ENCODE measurements around the gene SCRT2. TPM values are rescaled to one million over a fixed set of nuclear protein-coding genes. Genes with fewer than 3 reads are reported as not detected.

SCRT2 gene
- total RNA-seq, 1 donor, result not detected

DNA sequence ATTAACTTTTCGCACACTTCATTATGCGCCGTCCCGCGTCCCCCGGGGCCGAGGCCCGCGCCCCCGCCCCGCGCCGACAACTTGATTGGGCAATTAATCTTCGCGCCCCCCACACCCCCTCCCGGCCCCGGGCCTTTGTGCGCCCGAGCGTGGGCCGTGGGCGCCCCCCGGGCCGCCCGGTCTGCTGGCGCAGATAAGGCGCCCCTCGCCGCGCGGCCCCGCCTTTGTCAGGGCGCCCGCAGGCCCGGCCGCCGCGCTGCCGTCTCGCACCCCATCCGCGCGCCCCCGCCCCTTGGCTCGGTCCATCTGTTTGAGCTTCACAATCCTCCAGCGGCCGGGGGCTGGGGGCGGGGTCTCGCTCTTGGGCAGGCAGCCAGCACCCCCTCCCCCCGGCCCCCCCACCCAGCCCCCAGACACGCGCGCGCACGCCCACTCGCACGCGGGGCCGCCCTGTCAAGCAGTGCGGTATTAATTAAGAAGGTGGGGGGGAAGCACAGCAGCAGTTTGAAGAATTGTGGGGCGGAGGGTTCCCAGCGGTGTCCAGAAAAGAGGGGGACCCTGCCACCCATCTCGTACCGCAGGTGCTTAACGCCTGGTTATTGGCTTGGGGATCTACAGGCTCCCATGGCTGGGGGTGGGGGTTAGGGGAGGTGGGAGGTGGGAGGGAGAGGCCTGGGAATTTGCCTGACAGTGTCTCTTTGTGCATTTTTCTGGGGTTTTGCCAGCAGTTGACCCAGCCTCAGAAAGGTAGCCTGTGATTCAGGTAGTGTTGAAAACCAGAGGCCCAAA is 34.6 kb upstream of the SCRT2 start:
- Histone ChIP-seq H3K4me1 (ENCODE audit: insufficient read depth, low read length) (no peaks in the 10 kb centered on the region), H3K9me3 (ENCODE audit: low read depth, low read length) (peaks cover 6% of the 10 kb centered on the region), H3K27me3 (ENCODE audit: insufficient read depth, low read length) (peaks cover 35% of the 10 kb centered on the region), H3K27ac (ENCODE audit: low read depth, low read length) (no peak overlapping the region), H2AFZ (ENCODE audit: low read length) (no peak overlapping the region), H4K20me1 (ENCODE audit: insufficient read depth, low read length) (no peaks in the 10 kb centered on the region), H3K4me3 (ENCODE audit: insufficient read depth, low read length) (no peak overlapping the region), H3K79me2 (ENCODE audit: insufficient read depth, low read length) (no peaks in the 10 kb centered on the region), H3K36me3 (ENCODE audit: insufficient read depth, low read length) (no peaks in the 10 kb centered on the region), H3K4me2 (ENCODE audit: insufficient read depth, low read length) (no peak overlapping the region)
- TF ChIP-seq CTCF (IDR thresholded peaks at IDR 0.05; ENCODE audit: extremely low read depth, low read depth, low read length), result no peak
- DNase-seq (ENCODE audit: insufficient read length, low spot score, missing footprints), result peak; percentile 55

DNA sequence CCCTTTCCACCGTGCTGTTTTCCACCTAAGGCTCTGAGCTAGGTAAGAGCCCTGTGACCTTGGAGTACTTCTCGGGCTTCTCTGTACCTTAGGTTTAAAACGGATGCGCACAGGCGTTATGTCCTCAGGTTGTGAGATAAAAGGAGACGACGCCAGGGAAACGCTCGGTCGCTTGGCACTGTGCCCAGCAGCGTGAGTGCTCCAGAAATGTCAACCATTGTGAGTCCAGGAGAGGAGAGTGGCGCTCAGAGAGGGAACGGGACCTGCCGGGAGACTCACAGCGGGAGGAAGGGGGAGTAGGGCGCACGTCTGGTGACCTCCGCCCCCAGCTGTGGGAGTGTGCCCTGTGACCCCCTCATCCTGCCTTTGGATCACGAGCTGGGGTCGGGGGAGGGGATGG is 33.8 kb upstream of the SCRT2 start:
- Histone ChIP-seq H3K4me3 (ENCODE audit: insufficient read depth, low read length) (no peak overlapping the region), H3K79me2 (ENCODE audit: insufficient read depth, low read length) (no peaks in the 10 kb centered on the region), H3K27ac (ENCODE audit: low read depth, low read length) (no peak overlapping the region), H3K4me2 (ENCODE audit: insufficient read depth, low read length) (no peak overlapping the region), H3K27me3 (ENCODE audit: insufficient read depth, low read length) (peaks cover 32% of the 10 kb centered on the region), H3K36me3 (ENCODE audit: insufficient read depth, low read length) (no peaks in the 10 kb centered on the region), H3K4me1 (ENCODE audit: insufficient read depth, low read length) (no peaks in the 10 kb centered on the region), H3K9me3 (ENCODE audit: low read depth, low read length) (peaks cover 6% of the 10 kb centered on the region), H2AFZ (ENCODE audit: low read length) (no peak overlapping the region), H4K20me1 (ENCODE audit: insufficient read depth, low read length) (no peaks in the 10 kb centered on the region)
- TF ChIP-seq CTCF (IDR thresholded peaks at IDR 0.05; ENCODE audit: extremely low read depth, low read depth, low read length), result no peak
- peak; percentile 85 for DNase-seq (ENCODE audit: insufficient read length, low spot score, missing footprints)

DNA sequence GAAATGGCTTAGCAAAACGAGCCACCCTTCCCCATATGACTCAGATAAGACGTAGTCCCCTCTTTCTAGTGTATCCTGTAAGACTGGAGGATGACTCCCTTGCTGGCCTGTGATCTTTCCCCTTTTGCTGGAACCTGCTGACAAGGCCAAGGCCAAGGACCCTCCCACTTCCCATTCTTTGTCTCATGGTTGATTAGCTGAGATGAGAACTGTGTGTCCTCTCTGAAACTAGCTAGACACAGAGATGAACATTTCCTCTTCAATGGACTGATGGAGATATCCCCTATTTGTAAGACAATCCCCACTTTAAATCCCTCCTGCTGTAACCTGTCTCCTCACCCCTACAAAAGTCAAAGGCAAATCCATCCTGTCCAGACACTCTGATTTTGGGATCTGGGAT is 33.4 kb upstream of the SCRT2 start:
- Histone ChIP-seq H3K27ac (ENCODE audit: low read depth, low read length) (no peak overlapping the region), H3K4me2 (ENCODE audit: insufficient read depth, low read length) (no peak overlapping the region), H3K4me1 (ENCODE audit: insufficient read depth, low read length) (no peaks in the 10 kb centered on the region), H3K9me3 (ENCODE audit: low read depth, low read length) (peaks cover 6% of the 10 kb centered on the region), H3K36me3 (ENCODE audit: insufficient read depth, low read length) (no peaks in the 10 kb centered on the region), H3K27me3 (ENCODE audit: insufficient read depth, low read length) (peaks cover 32% of the 10 kb centered on the region), H3K4me3 (ENCODE audit: insufficient read depth, low read length) (no peak overlapping the region), H2AFZ (ENCODE audit: low read length) (no peak overlapping the region), H3K79me2 (ENCODE audit: insufficient read depth, low read length) (no peaks in the 10 kb centered on the region), H4K20me1 (ENCODE audit: insufficient read depth, low read length) (no peaks in the 10 kb centered on the region)
- no peak for TF ChIP-seq CTCF (IDR thresholded peaks at IDR 0.05; ENCODE audit: extremely low read depth, low read depth, low read length)
- DNase-seq (ENCODE audit: insufficient read length, low spot score, missing footprints), result peak; percentile 23

DNA sequence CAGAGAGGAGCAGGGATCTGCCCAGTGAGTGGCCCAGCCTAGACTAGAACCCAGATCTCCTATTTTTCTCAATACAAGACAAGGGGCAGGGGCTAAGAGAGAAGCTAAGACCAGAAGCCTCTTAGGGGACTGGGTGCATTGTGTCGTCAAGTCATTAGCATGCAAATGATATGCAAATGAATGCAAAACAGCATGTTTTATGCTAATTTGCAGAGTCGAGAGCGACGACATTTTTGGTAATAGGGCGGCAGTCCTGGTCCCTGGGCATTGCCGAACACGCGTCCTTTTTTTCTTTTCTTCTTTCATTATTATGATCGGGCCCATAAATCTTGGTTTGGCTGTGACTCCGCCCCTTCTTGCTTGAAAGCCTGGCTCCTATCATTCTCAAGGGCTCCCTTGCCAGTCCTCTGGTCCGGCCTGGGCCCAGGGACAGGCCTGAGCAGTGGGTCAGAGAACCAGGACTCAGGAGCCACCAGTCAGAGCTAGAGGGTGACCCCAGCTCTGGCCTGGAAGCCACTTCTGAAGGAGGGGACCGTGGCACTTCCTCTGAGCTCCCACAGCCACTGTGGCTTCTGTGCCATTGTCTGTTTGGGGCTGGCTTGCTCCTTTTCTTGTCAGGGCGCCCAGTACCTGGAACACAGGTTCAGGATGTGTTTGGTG is 32.0 kb upstream of the SCRT2 start:
- Histone ChIP-seq H3K4me2 (ENCODE audit: insufficient read depth, low read length) (no peak overlapping the region), H3K36me3 (ENCODE audit: insufficient read depth, low read length) (no peaks in the 10 kb centered on the region), H2AFZ (ENCODE audit: low read length) (no peak overlapping the region), H3K27ac (ENCODE audit: low read depth, low read length) (no peak overlapping the region), H4K20me1 (ENCODE audit: insufficient read depth, low read length) (no peaks in the 10 kb centered on the region), H3K9me3 (ENCODE audit: low read depth, low read length) (peaks cover 6% of the 10 kb centered on the region), H3K4me3 (ENCODE audit: insufficient read depth, low read length) (no peak overlapping the region), H3K27me3 (ENCODE audit: insufficient read depth, low read length) (peaks cover 32% of the 10 kb centered on the region), H3K4me1 (ENCODE audit: insufficient read depth, low read length) (no peaks in the 10 kb centered on the region), H3K79me2 (ENCODE audit: insufficient read depth, low read length) (no peaks in the 10 kb centered on the region)
- no peak for TF ChIP-seq CTCF (IDR thresholded peaks at IDR 0.05; ENCODE audit: extremely low read depth, low read depth, low read length)
- peak; percentile 50 for DNase-seq (ENCODE audit: insufficient read length, low spot score, missing footprints)

All from osteoblast (primary cell).